Ovary (tissue), 9 donors: ENCODE data around the gene FOXC2. TPM values are rescaled to one million over a fixed set of nuclear protein-coding genes. Genes with fewer than 3 reads are reported as not detected.

Experiments used
- DNase-seq, 5 donors: peaks; one replicate each; pipeline ENCODE4 v3.0.0-alpha.2; 2019 to 2020
- H3K27ac ChIP-seq, 2 donors: fragments of 200-600 bp; one replicate each; pipeline versions ENCODE4 v1.5.1 to v1.8.0; 2019 to 2022
- H3K27me3 ChIP-seq: fragments of 200-600 bp; one replicate; pipeline ENCODE4 v1.8.0; 2022
- H3K36me3 ChIP-seq: fragments of 200-600 bp; sonication (generic); one replicate; pipeline ENCODE4 v1.5.1; 2019
- H3K4me1 ChIP-seq: one replicate; pipeline ENCODE4 v1.8.1; 2013; ENCODE audit warnings: mild to moderate bottlenecking, moderate library complexity; ENCODE audit not compliant: insufficient read depth
- H3K4me3 ChIP-seq: fragments of 200-600 bp; sonication (generic); one replicate; pipeline ENCODE4 v1.5.1; 2017
- H3K9me3 ChIP-seq, 2 donors: fragments of 200-600 bp in 1 of 2; sonication (generic) in 1 of 2; one replicate each; pipeline versions ENCODE4 v1.5.1 to v1.8.1; 2013 to 2019; ENCODE audit warnings: mild to moderate bottlenecking in 1 of 2, moderate library complexity in 1 of 2
- CTCF ChIP-seq, 3 donors: fragments of 450-650 bp in 2 of 3; fragments of 200-600 bp in 1 of 3; IDR thresholded peaks; one replicate each; pipeline versions ENCODE4 v1.5.1 to v1.8.0; 2016 to 2022; ENCODE audit warnings: antibody characterized with exemption in 3 of 3, mild to moderate bottlenecking in 1 of 3
- EP300 ChIP-seq: sonication (generic); formaldehyde crosslinking; IDR thresholded peaks from one replicate; pipeline ENCODE4 v1.6.1; 2017; ENCODE audit warnings: antibody characterized with exemption
- POLR2A ChIP-seq: fragments of 450-650 bp; IDR thresholded peaks from one replicate; pipeline ENCODE4 v1.6.1; 2017; ENCODE audit warnings: antibody characterized with exemption, mild to moderate bottlenecking, moderate library complexity
- WGBS, 3 donors: extraction: QIAGEN DNeasy Blood & Tissue Kit in 1 of 3; methylation state at CpG; one replicate each; pipeline versions ENCODE4 v1.1.5 to v1.1.7; 2013 to 2017; 5-methylcytosine and 5-hydroxymethylcytosine counted together
- intact Hi-C, 4 donors: fragments of 100-400 bp; cut with DNase I; formaldehyde crosslinking; loops; one replicate each; pipeline versions ENCODE4 v1.11.0 to v1.15.1; 2022 to 2023
- polyA plus RNA-seq, 2 donors: library from polyadenylated mRNA; stranded (reverse); fragments of 200-250 nt in 1 of 2; fragments of 350-450 nt in 1 of 2; fragmentation: Illumina TruSeq in 1 of 2; extraction: RNeasy Lipid Tissue Mini Kit (QIAGEN cat#74804) in 1 of 2; gene quantifications; one replicate each; pipeline ENCODE4 v1.2.3, GENCODE V29; 2013 to 2014
- total RNA-seq, 7 donors: library from RNA; depleted of rRNA in 2 of 7; stranded (reverse); fragments of >200 nt in 2 of 7; fragmentation: NEBNext Ultra II Directional in 3 of 7; extraction: Animal tissue kit (Norgen Biotek cat#: 25700) in 3 of 7; gene quantifications; one replicate each; pipeline versions ENCODE4 v1.1.0 to v1.2.4, GENCODE V29; 2016 to 2023
- donor health status: DM: no; HTN: no; CAD: no; lungs with moderate emphysema.
- donor health status: DM: no; HTN: no; CAD: no.
- donor health status: Bipolar disorder and iron deficiency.
- donor health status: DM: yes; HTN: yes; CAD: no.
- donor health status: DM: no; HTN: no; CAD: no.
- donor health status: DM: yes; HTN: yes; CAD: no.

The FOXC2 gene
- total and polyA plus RNA-seq, 9 donors, result 0.10 to 2.5 (median 0.36) TPM

- Histone ChIP-seq H3K4me1 (no peaks in the 10 kb centered on the region), H3K36me3 (no peaks in the 10 kb centered on the region), H3K4me3 (no peak overlapping the region), H3K9me3 (no peaks in the 10 kb centered on the region), H3K27ac (no peak overlapping the region), H3K27me3 (no peaks in the 10 kb centered on the region)
- 71 to 81% (median 72%) methylated on average over 5 of the region's 5 CpGs for whole genome bisulfite sequencing, 3 donors
- peak in 1 of 5 donors; percentile 13 for DNase-seq
- intact Hi-C loops, result loop anchor here in 2 of 4 donors (10.0 kb wide), 1 partner anchor 698 kb away; no protein-coding TSS in a partner anchor
- TF ChIP-seq CTCF (IDR thresholded peaks at IDR 0.05) (no peak), EP300 (no peak), POLR2A (no peak)
Measured at GRCh38 chr16:86523166-86523740, 43.4 kb upstream of the FOXC2 start.

- H3K4me3 ChIP-seq, result no peak overlapping the region
- no peak for TF ChIP-seq EP300
- no peak for TF ChIP-seq CTCF (IDR thresholded peaks at IDR 0.05)
- no peak for TF ChIP-seq POLR2A
- no peaks in the 10 kb centered on the region for H3K36me3 ChIP-seq
- H3K4me1 ChIP-seq, result peaks cover 2% of the 10 kb centered on the region
- intact Hi-C loops, result loop anchor here in 2 of 4 donors (10.0 kb wide), 1 partner anchor 699 kb away; no protein-coding TSS in a partner anchor
- no peaks in the 10 kb centered on the region for H3K27me3 ChIP-seq
- WGBS, 3 donors, result 41 to 62% (median 43%) methylated on average over 6 of the region's 6 CpGs
- H3K27ac ChIP-seq, result no peak overlapping the region
- DNase-seq, result no peak
- no peaks in the 10 kb centered on the region for H3K9me3 ChIP-seq
Measured at GRCh38 chr16:86524029-86524428, 42.6 kb upstream of the FOXC2 start.

- Histone ChIP-seq H3K9me3 (no peaks in the 10 kb centered on the region), H3K36me3 (no peaks in the 10 kb centered on the region), H3K27me3 (no peaks in the 10 kb centered on the region), H3K4me1 (peaks cover 7% of the 10 kb centered on the region), H3K27ac (no peak overlapping the region), H3K4me3 (no peak overlapping the region)
- TF ChIP-seq EP300 (no peak), POLR2A (no peak), CTCF (IDR thresholded peaks at IDR 0.05) (no peak)
- intact Hi-C loops, result loop anchor here in 2 of 4 donors (10.0 kb wide), 1 partner anchor 701 kb away; no protein-coding TSS in a partner anchor
- WGBS, 3 donors, result 60 to 67% (median 63%) methylated on average over 12 of the region's 12 CpGs
- peak in 1 of 5 donors; percentile 12 for DNase-seq
Measured at GRCh38 chr16:86525696-86526095, 40.9 kb upstream of the FOXC2 start.

GRCh38 chr16:86527366-86527765 lies 39.3 kb upstream of the FOXC2 start:
- no peak for DNase-seq
- Histone ChIP-seq H3K27me3 (no peaks in the 10 kb centered on the region), H3K4me3 (no peak overlapping the region), H3K4me1 (peaks cover 7% of the 10 kb centered on the region), H3K36me3 (no peaks in the 10 kb centered on the region), H3K27ac (no peak overlapping the region), H3K9me3 (no peaks in the 10 kb centered on the region)
- 89 to 93% (median 93%) methylated on average over 15 of the region's 15 CpGs for WGBS, 3 donors
- TF ChIP-seq EP300 (no peak), CTCF (IDR thresholded peaks at IDR 0.05) (no peak)
- intact Hi-C loops, result loop anchor here in 2 of 4 donors (10.0 kb wide), 1 partner anchor 703 kb away; no protein-coding TSS in a partner anchor
